PFSK-1 (cell line): ENCODE measurements around the gene HBA1.

ENCODE experiments used
- POLR2AphosphoS5 ChIP-seq: IDR thresholded peaks from 2 replicates; pipeline ENCODE4 v1.6.1; 2012; ENCODE audit warnings: low read depth, mild to moderate bottlenecking, control low read depth, low read length, moderate library complexity
- TAF1 ChIP-seq: IDR thresholded peaks from 2 replicates; pipeline ENCODE4 v1.6.1; 2012; ENCODE audit warnings: low read length, control low read depth, borderline replicate concordance; ENCODE audit not compliant: insufficient read depth

DNA sequence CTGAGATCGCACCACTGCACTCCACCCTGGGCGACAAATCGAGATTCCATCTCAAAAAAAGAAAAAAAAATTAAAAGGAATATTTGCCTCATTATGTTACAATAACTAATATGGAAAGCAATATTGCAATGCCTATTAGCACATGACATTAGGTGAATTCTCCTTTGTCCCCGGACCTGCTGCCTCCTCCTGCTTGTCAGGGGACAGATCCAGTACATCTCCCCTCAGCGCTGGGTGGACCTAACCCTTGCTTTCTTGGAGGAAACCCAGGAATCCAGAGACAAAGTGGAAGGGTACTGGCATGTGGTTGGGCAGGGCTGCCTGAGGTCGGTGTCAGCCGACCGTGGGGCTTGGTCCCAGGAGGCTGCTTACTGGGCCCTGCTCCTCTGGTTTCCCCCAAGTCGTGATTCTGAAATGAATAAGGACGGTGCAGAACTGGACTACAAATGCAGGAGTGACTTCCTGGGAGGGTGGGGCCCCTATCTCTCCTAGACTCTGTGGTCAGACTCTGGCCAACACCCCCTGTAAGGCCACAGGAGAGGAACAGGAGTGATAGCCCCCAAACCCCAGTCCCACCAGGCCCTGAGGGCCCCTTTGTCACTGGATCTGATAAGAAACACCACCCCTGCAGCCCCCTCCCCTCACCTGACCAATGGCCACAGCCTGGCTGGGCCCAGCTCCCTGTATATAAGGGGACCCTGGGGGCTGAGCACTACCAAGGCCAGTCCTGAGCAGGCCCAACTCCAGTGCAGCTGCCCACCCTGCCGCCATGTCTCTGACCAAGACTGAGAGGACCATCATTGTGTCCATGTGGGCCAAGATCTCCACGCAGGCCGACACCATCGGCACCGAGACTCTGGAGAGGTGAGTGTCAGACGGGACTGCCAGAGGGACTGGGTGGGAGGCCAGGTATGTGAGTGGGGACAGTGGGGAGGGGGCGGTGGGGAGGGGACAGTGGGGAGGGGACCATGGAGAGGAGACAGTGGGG is 24.0 kb upstream of the HBA1 start, which contains the start of gene HBZ:
- TF ChIP-seq POLR2AphosphoS5, result no peak
- TF ChIP-seq TAF1, result no peak
